Cardiac fibroblast (primary cell): ENCODE data around the gene TCF12.
A peak's percentile ranks its signal among the peaks of the same experiment; 100 is the strongest.

Experiments
- DNase-seq, 2 donors: peaks; one replicate each; pipeline versions ENCODE4 v3.0.0 to v3.0.0-alpha.2; 2010; ENCODE audit warnings: low read depth in 2 of 2
- H3K4me3 ChIP-seq, 2 donors: replicated peaks in 1 of 2; 1 replicate in 1 of 2; 2 replicates in 1 of 2; pipeline ENCODE4 v1.5.1; 2011; ENCODE audit warnings: low read depth in 2 of 2, low read length in 2 of 2, mild to moderate bottlenecking in 2 of 2, moderate library complexity in 1 of 2
- TF ChIP-seq, protein P1 (sequence below): IDR thresholded peaks from one replicate; pipeline ENCODE4 v1.5.1; 2011; ENCODE audit warnings: low read depth, mild to moderate bottlenecking, low read length, inconsistent platforms

Gene TCF12

DNA sequence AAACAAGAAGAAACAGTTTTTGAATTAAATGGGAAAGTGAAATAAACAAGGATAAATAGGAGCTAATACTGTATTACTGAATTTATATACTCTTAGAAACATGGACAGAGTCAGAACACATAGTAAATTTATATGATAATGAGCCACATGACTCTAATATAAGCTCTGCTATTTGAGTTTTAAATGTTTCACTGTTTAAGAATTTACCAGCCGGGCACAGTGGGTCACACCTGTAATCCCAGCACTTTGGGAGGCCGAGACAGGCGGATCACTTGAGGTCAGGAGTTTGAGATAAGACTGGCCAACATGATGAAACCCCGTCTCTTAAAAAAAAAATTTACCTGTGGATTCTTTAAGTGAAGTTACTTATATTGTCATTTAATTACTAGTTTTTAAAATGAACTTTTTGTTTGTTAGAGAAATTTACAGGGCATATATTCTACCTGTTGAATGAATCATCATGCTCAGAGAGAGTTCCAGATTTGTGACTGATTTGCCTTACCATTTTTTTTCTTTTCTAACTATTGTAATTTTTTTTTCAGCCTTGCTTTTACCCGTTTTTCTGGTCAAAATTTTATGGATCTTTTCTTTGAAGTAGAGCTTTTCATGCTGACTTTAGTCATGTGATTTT lies 125.7 kb downstream of the TCF12 start:
- H3K4me3 ChIP-seq: no peak overlapping the region
- DNase-seq: no peak
- TF ChIP-seq, protein P1, sequence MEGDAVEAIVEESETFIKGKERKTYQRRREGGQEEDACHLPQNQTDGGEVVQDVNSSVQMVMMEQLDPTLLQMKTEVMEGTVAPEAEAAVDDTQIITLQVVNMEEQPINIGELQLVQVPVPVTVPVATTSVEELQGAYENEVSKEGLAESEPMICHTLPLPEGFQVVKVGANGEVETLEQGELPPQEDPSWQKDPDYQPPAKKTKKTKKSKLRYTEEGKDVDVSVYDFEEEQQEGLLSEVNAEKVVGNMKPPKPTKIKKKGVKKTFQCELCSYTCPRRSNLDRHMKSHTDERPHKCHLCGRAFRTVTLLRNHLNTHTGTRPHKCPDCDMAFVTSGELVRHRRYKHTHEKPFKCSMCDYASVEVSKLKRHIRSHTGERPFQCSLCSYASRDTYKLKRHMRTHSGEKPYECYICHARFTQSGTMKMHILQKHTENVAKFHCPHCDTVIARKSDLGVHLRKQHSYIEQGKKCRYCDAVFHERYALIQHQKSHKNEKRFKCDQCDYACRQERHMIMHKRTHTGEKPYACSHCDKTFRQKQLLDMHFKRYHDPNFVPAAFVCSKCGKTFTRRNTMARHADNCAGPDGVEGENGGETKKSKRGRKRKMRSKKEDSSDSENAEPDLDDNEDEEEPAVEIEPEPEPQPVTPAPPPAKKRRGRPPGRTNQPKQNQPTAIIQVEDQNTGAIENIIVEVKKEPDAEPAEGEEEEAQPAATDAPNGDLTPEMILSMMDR: no peak

DNA sequence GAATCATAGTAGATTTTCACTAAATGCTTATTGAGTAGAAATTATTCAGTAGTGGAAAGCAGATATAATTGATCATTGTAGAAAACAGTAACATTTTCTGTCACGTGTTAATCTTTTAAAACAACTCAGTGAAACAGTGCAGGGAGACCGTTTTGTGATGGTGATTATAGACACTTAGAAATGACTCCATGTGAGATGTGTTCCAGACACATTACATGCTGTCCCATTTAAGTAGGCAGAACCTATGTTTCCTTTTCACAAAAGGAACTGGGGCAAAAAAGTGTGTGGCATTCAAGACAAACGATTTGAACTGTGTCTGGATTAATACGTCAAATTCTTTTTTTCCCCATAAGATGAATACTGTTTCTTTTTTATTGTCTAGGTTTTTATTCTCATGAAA lies 126.5 kb downstream of the TCF12 start:
- TF ChIP-seq, protein P1: no peak
- no peak for DNase-seq
- no peak overlapping the region for H3K4me3 ChIP-seq

DNA sequence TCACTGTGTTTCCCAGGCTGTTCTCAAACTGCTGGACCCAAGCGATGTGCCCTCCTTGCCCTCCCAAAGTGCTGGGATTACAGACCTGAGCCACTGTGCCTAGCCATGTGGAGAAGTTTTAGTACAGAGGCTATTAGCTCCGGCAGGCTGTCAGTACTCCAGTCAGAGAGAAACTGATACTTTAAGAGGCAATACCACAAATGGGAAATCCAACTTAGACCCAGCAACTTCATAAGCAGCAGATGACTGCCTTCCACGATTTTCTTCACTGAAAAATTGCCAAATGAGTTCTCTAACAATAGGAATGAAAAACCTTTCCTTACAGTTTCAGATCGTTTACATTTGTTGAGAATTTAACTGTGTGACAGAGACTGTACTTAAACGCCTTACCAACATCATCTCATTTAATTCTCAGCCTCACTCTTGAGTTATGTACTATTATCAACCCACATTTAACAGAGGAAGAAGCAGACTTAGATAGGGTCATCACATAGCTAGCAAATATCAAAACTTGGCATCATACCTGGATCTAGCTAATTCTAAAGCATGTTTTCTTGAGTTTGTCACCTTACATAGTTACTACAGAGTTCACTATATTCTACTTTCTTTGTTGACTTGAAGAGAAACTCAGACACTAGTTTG lies 127.4 kb downstream of the TCF12 start:
- DNase-seq: no peak

DNA sequence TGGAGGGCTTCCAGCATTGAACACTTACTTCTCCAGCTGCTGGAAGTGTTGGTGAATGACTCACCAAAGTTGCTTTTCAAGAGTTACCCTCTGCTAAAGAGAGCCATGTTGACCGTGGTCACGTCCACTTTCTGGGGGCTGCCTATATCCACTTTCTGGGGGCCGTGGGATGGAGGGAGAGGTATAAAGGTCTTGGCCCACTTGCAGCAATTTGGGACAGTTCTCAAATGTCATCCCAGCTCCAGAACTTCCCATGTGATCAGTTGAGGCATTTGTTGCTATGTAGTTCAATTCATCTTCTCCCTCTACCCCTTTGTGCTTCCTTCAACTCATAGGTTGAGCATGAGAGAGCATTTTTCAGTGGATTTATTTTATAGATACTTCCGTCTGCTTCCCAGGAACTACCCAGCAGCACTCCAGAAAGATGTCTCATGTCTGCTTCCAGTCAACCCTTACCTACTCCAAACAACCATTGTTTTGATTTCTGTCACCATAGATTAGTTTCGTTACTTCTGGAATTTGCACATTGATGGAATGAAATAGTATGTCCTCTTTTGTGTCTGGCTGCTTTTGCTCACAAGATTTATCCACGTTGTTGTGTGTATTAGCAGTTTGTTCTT lies 130.6 kb downstream of the TCF12 start:
- H3K4me3 ChIP-seq: no peak overlapping the region
- TF ChIP-seq, protein P1: no peak
- DNase-seq: peak in 1 of 2 donors; percentile 45

More for the DNA sequence above, 127.4 kb downstream of the TCF12 start:
- TF ChIP-seq, protein P1: no peak
- H3K4me3 ChIP-seq: no peak overlapping the region

DNA sequence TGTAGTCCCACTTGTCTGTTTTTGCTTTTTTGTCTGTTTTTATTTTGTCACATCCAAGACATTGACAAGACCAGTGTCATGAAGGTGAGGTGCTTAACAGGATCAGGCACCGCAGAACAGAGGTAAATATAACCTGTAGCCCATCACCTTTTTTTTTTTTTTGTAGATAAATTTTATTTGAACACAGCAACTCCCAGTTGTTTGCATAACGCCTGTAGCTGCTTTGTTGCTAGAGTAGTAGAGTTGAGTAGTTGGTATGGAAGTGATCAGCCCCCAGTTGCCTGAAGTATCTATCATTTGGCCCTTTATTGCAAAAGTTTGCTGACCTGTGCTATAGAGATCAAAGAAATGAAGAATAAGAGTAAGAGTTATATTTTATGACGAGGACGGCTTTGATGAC lies 135.0 kb downstream of the TCF12 start:
- DNase-seq: no peak
- H3K4me3 ChIP-seq: no peak overlapping the region
- TF ChIP-seq, protein P1: no peak

DNA sequence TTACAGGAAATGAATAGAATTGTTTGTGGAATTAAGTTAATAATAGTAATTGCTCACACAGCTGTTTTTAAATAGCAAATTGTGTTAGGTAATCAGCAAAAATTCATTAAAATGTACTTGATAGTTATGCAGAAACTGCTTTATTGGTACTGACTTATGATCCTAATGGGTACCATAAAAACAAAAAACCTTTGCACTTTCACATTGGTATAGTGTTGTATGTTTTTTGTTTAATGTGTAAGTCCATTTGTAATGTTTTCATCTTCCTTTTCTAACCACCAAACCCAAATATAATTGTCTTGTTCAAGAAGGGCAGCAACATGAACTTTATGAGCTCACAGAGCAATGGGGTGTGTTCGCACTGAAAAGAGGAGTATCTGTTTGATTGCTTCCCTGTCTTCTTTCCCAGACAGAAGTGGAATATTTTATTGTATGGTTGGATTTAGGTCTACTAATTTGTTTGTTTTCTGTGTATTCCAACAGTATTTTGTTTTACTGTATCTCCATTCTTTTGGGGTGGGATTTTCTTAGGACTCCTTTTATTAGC lies 135.8 kb downstream of the TCF12 start:
- TF ChIP-seq, protein P1: no peak
- DNase-seq: no peak
- no peak overlapping the region for H3K4me3 ChIP-seq
